ENCODE data around the gene NDN.

NDN gene

DNA sequence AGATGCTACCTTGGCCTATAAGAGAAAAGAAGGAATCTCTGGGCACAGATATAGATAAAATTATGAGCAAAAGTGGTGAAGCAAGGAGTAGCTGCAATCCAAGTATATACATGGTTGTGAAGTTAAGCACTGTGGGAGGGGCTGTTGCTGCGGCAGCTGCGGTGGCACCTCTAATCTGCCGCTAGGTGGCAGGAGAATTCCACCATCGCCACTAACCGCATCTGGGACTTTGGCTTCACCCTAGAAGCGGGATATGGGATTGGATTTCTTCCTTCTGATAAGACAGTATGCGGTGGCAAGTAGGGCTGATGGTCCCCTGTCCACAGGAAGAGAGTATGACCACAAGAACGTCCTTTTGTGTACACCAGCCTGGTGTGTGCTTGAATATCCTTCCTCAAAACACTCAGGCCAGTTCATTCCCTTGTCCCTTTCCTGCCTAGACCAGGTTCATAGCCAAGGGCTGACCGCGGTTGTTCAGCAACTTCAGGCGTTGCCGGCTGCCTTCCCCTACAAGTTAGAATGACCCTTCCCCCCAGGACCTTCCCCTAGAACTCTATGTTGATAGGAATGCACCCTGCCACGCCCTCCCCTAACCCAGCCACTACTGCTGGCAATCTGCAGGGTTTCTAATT is 44.6 kb downstream of the NDN start:
- DNase-seq (ENCODE audit: low spot score): peak; percentile 49

Measured in putamen (tissue), 1 donor.